ENCODE results near the gene TTLL11.
"Not testable (repeated sequence)": the region's sequence is repeated elsewhere in the genome, so short reads cannot be mapped to it uniquely, and the experiment has no call there.

The TTLL11 gene

DNA sequence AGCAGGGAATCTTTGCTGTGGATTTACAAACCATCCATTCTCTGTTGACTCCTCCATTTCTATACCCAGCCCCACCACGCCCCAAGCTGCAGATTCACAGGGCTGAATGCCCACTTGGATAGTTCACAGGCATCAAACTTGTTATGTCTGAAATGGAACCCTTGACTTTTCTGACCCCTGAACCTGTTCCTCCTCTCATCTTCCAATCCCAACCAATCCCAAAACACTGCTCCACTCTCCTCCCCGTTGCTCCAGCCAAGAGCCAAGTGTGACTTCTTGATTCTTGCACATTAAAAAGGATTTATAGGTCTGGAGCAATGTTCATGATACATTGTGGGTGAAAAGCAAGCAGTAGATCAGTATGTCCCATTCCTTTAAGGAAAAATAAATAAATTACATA, 296.0 kb downstream of the TTLL11 start:
- no peak for DNase-seq

DNA sequence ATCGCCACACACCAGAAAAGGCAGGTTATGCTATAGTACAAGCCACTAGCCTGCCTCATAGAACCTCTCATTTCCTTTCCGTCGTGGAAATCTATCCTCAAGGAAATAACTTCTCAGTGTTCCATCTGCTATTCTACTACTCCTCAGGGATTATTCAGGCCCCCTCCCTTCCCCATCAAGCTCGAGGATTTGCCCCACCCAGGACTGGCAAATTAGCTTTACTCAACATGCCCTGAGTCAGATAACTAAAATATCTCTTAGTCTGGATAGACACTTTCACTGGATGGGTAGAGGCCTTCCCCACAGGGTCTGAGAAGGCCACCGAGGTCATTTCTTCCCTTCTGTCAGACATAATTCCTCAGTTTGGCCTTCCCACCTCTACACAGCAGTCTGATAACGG, 298.8 kb downstream of the TTLL11 start:
- not testable (repeated sequence) for DNase-seq

DNA sequence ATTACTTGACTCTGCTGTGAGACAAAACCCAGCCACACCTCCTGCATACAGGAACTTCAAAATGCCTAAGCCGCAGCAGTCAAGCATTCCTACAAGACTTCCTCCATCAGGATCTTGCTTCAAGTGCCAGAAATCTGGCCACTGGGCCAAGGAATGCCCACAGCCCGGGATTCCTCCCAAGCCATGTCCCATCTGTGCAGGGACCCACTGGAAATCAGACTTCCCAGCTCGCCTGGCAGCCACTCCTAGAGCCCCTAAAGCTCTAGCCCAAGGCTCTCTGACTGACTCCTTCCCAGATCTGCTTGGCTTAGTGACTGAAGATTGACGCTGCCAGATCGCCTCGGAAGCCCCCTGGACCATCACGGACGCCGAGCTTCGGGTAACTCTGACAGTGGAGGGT, 300.6 kb downstream of the TTLL11 start:
- DNase-seq: not testable (repeated sequence)

DNA sequence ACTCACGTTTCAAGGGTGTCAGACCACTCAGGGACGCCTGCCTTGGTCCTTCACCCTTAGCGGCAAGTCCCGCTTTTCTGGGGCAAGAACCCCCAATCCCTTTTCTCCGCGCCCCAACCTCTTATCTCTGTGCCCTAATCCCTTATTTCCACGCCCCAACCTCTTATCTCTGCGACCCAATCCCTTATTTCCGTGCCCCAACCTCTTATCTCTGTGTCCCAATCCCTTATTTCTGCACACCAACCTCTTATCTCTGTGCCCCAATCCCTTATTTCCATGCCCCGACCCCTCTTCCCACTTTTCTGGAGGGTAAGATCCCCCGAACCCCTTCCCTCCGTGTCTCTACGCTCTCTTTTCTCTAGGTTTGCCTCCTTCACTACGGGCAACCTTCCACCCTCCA, 302.3 kb downstream of the TTLL11 start:
- no peak for DNase-seq

DNA sequence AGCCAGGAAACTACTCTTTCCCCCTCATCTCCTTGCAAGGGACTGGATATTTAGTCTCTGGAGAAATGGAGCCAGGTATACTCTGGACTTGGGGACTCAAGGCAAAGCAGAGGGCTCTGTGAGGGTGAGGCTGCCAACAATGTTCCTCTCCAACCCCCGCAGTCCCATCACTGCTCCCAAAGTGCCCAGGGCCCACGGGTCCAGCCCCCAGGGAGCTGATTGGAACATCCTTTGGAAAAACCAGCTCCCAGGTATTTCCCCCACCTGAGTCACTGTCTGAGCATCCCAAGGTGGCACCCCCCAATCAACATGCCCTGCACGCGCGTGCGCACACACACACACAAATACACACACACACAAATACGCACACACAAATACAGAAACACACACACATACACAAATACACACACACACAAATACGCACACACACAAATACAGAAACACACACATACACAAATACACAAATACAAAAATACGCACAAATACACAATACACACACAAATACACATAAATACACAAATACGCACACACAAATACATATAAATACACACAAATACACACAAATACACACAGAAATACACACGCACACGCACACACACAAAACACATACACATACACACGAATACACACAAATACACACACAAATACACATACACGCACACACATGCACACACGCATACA, 304.3 kb downstream of the TTLL11 start:
- DNase-seq: no peak

DNA sequence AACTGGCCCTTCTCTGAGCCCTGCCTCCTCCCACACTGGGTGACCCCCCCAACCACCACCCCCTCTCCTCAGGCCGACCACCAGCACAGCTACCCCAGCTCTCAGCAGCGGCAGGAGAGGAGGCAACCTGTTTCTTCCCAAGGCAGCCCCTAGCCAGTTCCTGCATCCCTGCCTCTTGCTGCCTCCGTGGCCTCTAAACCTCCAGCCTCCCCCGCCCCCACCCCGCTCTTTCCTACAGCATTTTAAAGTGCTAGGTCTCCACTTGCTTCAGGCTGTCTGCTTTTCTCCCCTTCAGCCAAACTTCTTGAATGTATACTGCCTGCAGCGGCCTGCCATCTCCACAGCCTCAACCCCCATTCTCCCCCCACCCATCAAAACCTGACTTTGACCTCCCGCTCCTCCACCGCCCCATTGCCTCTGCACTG, 306.1 kb downstream of the TTLL11 start:
- DNase-seq: no peak

DNA sequence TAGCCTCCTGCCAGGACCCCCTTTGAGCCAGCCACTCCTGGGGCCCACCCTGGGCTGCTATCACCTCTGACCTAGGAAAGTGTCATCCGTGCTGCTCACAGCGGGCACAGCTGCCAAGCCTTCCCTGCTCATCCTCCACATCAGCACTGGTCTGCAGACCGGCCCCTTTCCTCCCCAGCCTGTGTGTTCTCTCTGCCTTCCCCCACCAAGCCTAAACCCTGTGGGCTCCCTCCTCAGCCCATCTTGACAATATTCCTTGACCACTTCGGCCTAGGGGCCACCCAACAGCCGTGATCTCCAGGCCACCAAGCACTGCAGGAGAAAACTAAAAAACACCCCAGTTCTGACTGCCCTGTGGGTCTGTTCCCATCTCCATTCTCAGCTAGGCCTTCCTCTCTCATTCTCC, 306.6 kb downstream of the TTLL11 start:
- no peak for DNase-seq

DNA sequence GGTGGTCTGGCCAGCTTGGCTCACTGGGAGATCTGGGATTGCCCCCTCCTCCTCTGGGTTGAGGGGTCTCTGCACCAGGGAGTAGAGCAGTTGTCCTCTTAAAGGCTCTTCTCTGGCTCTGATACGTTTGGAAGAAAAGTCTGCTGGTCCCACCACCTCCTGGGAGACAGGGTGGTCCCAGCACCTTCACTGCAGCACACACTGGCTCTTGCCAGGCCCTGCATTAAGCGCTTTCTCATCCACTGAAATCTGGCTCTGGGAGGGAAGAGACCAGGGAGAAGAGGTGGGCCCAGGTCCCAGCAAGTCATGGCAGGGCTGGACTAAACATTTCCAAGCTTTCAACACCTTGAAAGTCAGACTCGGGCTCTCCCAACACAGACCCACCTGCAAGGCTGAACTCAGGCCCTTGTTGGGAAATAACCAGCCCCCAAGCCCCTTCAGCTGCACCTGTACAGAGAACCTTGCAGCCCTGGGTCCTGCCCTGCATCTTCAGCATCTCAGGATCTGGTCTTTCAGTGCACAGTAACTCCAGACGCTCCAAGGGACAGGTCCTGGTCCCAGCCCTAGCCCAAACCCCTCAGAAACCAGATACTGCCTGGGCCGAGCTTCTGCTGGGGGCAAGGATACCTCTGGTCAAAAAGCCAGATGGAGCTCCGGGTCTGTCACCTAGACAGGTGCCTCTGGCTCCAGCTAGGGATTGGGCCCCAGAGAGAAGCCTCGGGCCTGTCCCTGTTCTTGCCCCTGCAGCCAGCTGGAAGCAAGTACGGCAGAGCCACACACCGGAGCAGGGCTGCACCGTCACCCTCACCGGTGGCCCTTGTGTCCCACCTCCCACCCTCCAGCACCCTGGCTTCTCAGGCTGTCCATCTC, 307.2 kb downstream of the TTLL11 start:
- DNase-seq: no peak

DNA sequence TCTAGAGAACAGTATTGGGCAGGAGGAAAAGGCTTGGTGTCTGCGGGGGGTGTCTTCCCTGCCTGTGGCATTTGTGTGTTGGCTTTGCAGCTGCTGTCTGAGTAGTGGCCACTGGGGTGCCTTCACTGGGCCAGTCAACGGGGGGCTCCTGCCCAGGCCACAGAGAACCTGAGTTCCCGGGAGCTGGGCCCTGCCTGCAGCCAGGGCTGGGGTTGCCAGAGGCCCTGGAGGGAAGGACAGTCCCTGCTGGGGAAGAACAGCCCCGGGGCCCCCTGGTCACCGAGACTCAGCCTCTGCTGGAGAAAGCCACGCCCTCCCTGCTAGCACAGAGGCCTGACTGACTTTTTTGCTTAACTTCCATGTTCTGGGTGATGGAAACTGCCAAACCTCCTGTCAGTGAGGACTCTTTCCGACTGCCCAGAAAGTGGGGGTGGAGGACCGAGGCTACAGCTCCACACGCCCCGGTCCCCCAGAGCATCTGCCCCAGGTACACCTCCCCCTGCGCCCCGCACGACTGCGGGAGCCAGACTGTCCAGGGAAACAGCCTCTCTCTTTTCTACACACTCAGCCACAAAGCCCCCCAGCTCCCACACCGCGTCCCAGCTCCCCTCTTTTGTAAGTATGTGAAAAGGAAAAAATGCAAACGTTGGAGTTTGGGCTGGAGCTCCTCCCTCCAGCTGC, 308.2 kb downstream of the TTLL11 start:
- no peak for DNase-seq

DNA sequence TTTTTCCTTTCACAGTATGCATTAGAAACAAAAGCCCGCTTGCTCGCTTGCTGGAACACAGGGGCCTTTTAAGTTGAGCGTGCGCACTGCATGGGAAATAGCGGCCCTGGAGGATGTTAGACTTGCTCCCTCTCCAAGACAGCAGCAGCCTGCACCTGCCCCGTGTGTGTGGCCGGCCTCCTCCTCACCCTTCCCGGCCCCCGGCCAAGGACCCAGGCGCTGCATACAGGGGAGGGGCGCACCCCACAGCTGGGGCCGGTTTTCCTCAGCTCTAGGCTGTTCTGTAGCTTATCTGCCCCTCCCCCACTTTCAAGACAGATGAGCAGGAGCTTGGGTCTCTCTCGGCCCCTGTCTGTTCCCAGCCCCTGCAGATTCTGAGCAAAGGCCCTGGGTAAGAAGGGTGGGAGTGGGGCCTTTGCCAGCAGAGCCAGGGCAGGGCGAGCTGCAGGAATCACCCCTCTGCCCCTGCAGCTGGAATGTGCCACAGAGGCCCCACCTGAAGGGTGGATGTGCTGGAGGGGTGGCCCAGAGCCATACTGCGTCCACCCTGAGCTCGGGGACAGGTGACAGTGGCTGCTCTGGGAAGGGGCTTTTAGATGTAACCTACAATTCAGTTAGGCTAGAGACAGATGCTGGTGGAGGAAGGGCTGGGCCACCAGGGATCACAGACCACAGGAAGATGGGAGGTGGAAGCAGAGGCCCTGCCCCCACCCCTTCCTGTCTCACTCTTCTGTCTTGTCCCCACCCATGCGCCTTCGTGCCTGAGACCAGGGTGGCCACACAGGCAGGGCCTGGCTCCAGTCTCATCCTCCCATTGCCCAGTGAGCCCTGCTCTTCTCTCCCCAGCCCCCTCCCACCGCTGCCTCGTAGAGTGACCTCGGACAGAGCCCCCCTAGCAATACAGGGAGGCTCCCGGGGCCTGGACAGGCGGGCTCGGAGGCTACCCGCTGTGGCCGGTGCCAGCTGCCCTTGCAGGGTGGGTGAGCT, 309.3 kb downstream of the TTLL11 start:
- no peak for DNase-seq

DNA sequence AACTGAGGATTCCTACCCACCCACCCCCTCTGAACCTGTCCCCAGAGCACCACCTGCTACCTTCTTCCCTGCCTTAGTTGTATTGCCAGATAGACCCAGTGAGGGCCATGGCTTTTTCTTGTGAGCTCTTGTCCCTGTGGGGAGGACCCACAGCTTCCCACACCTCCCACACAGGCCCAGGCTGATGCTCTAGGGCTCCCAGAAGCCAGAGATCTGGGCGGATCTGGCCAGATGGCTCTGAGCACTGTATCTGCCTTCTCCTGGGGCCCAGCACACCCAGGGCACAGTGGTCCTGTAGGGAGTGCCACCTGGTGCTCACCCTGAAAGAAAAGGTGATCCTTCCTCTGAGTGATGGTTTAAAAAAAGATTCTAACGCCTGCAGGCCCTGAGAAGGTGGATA, 310.0 kb downstream of the TTLL11 start:
- DNase-seq: no peak

DNA sequence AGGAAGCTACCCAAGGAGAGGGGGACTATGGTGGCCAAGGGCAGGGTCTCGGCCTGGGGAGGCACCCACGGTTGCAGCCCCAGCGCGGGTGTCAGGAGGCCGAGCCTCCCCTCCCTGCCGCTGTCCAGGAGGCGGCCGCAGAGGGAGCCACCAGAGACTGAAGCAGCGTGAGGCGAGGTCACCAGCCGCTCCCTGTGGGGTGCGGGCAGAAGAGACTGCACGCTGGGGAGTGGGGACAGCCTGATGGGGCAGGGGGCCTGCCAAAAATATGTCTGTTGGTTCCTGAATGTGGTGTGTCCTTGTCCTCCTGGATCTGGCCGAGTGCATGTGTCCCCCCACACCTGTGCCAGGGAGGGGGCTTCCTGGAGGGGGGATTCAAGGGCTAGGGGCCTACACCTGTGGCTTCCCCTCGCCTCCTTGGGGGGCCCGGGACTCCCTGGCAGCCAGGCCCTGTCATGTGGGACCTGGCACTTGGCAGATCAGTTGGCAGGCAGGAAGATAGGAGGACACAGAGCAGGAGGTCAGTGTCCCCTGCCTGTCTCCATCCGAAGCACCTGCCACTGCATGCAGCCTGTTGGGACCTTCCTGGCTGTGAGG, 310.5 kb downstream of the TTLL11 start:
- no peak for DNase-seq

DNA sequence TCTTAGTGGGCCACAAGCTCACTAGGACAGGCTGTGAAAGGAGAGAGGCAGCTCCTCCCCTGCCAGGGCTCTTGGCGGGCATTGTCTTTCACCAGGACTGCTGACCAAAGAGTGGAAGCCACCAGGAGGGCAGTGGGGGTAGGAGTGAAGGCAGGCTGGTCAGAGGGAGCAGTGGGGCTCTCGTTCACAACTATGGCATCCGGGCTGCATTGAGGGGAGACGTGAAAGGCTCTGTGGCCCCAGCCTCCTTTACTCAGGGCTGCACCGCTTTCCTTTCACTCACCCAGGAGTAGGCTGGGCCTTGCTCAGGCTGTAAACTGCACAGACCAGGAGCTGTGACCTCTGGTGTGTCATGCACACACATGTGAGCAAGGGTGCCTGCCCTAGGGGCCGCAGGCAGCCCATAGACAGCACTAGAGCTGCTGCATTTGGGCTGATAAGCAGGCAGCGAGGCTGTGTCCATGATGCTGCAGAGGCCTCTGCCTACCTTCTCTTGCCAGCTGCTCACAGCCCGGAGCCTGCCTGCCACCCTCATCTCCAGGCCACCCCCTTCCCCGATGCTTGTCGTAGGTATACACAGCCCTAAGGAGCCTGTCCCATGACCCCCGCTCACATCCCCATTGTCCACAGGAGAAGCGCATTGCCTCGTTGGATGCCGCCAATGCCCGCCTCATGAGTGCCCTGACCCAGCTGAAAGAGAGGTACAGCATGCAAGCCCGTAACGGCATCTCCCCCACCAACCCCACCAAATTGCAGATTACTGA, 311.2 kb downstream of the TTLL11 start:
- DNase-seq: no peak

DNA sequence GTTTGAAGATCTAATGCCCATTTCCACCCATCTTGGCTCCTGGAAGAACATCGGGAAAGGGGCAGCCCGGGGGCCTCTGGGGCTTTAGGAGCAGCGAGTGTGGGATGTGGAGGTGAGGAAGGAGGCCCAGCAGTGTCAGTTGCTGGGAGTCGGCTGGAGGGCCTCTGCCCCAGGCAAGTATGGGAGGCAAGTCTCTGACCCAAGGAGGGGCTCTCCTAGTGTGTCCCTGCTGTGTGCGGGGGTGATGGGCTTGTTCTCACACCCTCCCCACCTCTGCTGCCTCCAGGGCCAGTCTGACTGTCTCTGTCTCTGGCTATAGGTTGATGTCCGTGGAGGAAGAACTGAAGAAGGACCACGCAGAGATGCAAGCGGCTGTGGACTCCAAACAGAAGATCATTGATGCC, 312.0 kb downstream of the TTLL11 start:
- DNase-seq: no peak

DNA sequence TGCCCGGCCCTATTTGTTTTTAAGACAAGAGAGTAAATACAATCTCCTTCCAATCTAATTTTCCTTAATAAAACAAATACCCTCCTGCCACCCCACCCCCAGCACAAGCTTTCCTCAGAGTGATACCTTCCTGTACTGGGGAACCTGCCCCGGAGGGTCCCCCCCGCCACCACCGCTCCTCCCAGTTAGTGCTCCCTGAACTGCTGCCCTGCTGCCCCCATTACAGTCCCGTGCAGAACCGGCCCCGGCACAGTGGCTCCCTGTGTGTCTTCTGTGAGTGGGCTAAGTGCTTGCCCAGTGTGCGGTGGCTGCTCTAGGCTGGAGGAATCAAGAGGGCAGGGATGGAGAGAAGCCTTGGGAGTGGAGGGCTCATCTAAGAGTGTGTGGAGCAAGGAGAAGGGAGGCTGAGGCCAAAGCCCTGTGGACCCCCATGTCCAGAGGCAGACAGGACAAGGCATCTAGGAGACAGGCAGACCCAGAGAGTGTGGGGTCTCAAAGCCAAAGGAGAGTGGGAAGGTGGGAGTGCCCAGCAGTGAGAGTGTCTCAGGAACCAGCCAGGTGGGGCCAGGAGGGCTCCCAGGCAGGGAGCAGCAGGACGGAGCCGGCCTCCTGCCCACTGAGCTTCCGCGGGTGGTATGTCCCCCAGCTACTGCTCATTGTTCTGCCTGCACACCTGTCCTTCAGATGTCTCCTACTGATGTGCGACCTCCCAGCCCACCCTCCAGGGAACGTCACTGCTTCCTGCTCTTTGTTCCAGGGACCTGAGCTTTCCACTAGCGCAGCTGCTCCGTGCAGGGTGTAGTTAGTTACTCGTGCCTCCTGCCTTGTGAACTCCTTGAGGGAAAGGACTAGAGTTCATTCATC, 312.7 kb downstream of the TTLL11 start:
- DNase-seq: no peak

DNA sequence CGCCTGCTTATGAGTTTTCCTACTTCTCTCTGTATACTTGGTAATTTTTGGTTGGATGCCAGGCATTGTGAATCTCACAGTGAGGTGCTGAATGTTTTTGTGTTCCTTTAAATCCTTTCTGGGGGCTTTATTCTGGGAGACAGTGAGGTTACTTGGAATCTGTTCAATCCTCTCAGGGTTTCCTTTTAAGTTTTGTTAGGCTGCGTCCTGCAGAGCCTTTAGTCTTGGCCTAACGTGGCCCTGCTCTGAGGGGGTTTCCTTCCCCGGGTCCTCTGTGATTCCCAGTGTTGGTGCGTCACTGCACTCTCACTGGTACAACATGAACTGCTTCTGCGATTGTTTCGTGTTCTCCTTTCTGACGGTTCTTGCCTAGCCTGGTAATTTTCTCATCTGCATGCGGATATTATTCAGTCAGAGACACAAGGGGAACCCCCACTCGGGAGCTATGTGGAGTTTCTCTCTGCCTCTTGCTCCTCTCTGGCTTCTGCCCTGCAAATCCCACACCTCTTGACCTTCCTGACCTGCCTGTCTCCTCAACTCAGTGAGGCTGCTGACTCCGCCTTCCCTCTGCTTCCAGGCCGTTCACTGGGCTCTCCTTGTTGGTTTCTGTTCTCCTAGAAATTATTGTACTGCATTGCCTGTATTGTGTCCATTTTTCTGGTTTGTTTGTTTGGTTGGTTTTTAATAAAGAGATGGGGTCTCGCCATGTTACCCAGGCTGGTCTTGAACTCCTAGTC, 313.6 kb downstream of the TTLL11 start:
- no peak for DNase-seq

DNA sequence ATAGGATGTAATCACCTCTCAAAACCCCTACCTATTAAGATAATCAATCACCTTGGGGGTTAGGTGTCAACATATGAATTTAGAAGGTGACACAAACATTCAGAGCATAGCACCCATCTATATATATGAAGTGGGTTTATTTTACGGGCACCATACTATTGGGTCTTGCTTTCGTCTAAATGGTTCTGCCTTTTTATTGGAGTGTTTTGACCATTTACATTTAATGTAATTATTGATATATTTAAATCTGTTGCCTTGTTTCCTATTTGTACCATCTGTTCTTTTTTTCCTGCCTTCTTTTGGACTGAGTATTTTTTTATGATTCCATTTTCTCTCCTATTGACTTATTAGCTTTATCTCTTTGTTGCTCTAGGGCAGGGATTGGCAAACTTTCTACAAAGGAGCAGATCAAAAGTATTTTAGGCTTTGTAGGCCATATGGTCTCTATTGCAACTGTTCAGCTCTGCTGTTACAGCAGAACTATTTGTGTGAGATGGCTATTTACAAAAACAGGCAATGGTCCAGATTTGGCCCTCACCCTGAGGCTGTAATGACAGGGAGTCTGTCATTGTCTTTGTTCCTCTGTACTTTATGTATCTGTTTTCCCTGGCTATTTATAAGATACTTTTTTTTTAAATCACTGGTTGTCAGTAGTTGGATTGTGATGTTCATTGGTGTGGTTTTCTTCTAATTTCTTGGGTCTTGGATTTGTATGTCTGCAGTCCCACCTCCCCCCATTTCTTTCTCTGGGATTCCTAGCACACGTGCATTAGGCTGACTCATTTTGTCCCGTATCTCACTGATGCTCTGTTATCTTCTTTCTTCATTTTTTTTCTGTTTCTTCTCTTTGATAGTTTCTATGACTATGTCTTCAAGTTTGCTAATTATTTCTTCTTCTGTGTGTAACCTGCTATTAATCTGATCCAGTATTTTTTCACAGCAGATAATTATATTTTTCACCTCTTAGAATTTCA, 314.6 kb downstream of the TTLL11 start:
- DNase-seq: no peak
